ENCODE data around the gene LUZP4.

DNA sequence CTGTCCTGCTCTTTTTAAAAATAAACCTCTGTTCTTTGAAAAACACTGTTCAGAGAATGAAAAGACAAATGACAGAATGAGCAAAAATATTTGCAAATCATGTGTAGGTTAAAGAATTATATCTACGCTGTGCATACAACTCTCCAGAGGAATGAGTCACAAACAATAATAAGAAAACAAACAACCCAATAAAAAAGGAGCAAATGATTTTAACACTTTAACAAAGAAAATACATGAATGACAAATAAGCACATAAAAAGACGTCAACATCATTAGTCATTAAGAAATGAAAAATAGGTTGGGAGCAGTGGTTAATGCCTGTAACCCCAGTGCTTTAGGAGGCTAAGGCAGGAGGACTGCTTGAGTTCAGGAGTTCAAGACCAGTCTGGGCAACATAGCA lies 34.5 kb upstream of the LUZP4 start:
- no peak for TF ChIP-seq POLR2A (IDR thresholded peaks at IDR 0.05; ENCODE audit: control extremely low read depth in 1 of 2, low read depth in 2 of 2, low read length in 2 of 2)
- TF ChIP-seq SP1 (IDR thresholded peaks at IDR 0.05; ENCODE audit: low read depth, low read length) = no peak
- TF ChIP-seq CTCF (IDR thresholded peaks at IDR 0.05; ENCODE audit: control extremely low read depth in 1 of 3, insufficient read depth in 1 of 3, low read depth in 1 of 3, low read length in 3 of 3) = no peak
- no peak for TF ChIP-seq EZH2 (IDR thresholded peaks at IDR 0.05; ENCODE audit: low read depth, low read length, severe bottlenecking)
- TF ChIP-seq MAFK (IDR thresholded peaks at IDR 0.05; ENCODE audit: low read depth, low read length) = no peak
- TF ChIP-seq SIRT6 (IDR thresholded peaks at IDR 0.05; ENCODE audit: low read length) = no peak
- TF ChIP-seq, protein P1, sequence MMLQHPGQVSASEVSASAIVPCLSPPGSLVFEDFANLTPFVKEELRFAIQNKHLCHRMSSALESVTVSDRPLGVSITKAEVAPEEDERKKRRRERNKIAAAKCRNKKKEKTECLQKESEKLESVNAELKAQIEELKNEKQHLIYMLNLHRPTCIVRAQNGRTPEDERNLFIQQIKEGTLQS (IDR thresholded peaks at IDR 0.05; ENCODE audit: insufficient read depth, low read depth, low read length) = no peak
- no peak for TF ChIP-seq RFX5 (IDR thresholded peaks at IDR 0.05; ENCODE audit: borderline replicate concordance, low read depth, low read length)
- TF ChIP-seq EP300 (IDR thresholded peaks at IDR 0.05; ENCODE audit: borderline replicate concordance in 1 of 2, low read depth in 2 of 2, low read length in 2 of 2) = no peak
- TF ChIP-seq CBX5 (IDR thresholded peaks at IDR 0.05; ENCODE audit: low read depth, low read length) = no peak
- TF ChIP-seq RBBP5 (IDR thresholded peaks at IDR 0.05; ENCODE audit: borderline replicate concordance, low read depth, low read length) = no peak
- TF ChIP-seq PHF8 (conservative IDR thresholded peaks at IDR 0.05; ENCODE audit: low read depth, low read length) = no peak
- TF ChIP-seq SP2 (IDR thresholded peaks at IDR 0.05; ENCODE audit: low read length) = no peak
- TF ChIP-seq MAX (IDR thresholded peaks at IDR 0.05) = no peak
